Osteoblast (primary cell): ENCODE data around the gene ADCY4. TPM values are rescaled to one million over a fixed set of nuclear protein-coding genes. Genes with fewer than 3 reads are reported as not detected.

ENCODE experiments used
- DNase-seq: peaks from one replicate; pipeline ENCODE4 v3.0.0; 2011; ENCODE audit warnings: low spot score, mixed read lengths; ENCODE audit not compliant: insufficient read length; ENCODE audit errors: missing footprints
- H2AFZ ChIP-seq: 2 replicates; pipeline ENCODE4 v1.6.0; 2011; ENCODE audit warnings: mild to moderate bottlenecking, low read length
- H3K27ac ChIP-seq: 2 replicates; pipeline ENCODE4 v1.5.1; 2011; ENCODE audit warnings: mild to moderate bottlenecking, low read depth, low read length, moderate library complexity
- H3K27me3 ChIP-seq: 2 replicates; pipeline ENCODE4 v1.6.0; 2012; ENCODE audit warnings: mild to moderate bottlenecking, control low read depth, inconsistent platforms, low read length, moderate library complexity; ENCODE audit not compliant: insufficient read depth
- H3K36me3 ChIP-seq: 2 replicates; pipeline ENCODE4 v1.5.1; 2011; ENCODE audit warnings: mild to moderate bottlenecking, low read length, control low read depth, moderate library complexity; ENCODE audit not compliant: insufficient read depth
- H3K4me1 ChIP-seq: 2 replicates; pipeline ENCODE4 v1.5.1; 2011; ENCODE audit warnings: mild to moderate bottlenecking, low read length, control low read depth, moderate library complexity; ENCODE audit not compliant: insufficient read depth
- H3K4me2 ChIP-seq: 2 replicates; pipeline ENCODE4 v1.6.0; 2011; ENCODE audit warnings: mild to moderate bottlenecking, low read length; ENCODE audit not compliant: insufficient read depth
- H3K4me3 ChIP-seq: fragments of 200-600 bp; sonication (generic); 3 replicates; pipeline ENCODE4 v1.5.1; 2012; ENCODE audit warnings: mild to moderate bottlenecking, low read length, inconsistent platforms; ENCODE audit not compliant: insufficient read depth
- H3K79me2 ChIP-seq: 2 replicates; pipeline ENCODE4 v1.6.0; 2012; ENCODE audit warnings: mild to moderate bottlenecking, low read length, control low read depth, inconsistent platforms; ENCODE audit not compliant: insufficient read depth
- H3K9me3 ChIP-seq: 2 replicates; pipeline ENCODE4 v1.5.1; 2011; ENCODE audit warnings: low read depth, low read length, control low read depth
- H4K20me1 ChIP-seq: 2 replicates; pipeline ENCODE4 v1.6.0; 2012; ENCODE audit warnings: mild to moderate bottlenecking, low read length, control low read depth; ENCODE audit not compliant: insufficient read depth
- total RNA-seq: library from RNA; depleted of rRNA; stranded (reverse); fragments of >200 nt; gene quantifications from 2 replicates; pipeline ENCODE4 v1.2.3, GENCODE V29; 2012
- TF ChIP-seq, protein P1 (sequence below): IDR thresholded peaks from 2 replicates; pipeline ENCODE4 v1.5.1; 2011; ENCODE audit warnings: mild to moderate bottlenecking, low read depth, low read length, moderate library complexity; ENCODE audit errors: extremely low read depth

The ADCY4 gene
- total RNA-seq, 1 donor, result 18.8 TPM

DNA sequence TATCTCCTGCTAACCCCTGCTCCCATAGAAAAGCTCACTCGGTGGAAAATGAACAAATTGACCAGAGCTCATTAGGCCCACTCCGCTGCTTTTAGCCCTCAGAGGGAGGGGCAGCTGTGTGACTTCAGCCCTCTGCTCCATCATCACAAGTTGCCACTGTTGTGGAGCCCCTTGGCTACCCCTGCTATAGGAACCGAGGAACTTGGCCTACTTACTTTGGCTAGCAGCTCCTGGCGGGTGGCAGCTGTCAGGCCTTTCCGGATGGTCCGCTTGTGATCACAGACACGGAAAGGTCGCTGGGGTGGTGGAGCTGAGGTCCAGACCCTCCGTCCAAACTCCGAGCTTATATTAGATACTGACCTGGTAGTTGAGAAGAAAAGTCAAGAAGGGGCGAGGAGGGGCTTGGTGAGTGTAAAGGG is 27.7 kb downstream of the ADCY4 start:
- H3K4me2 ChIP-seq, result no peak overlapping the region
- H3K4me3 ChIP-seq, result no peak overlapping the region
- H3K27ac ChIP-seq, result no peak overlapping the region
- DNase-seq, result no peak
- no peaks in the 10 kb centered on the region for H4K20me1 ChIP-seq
- H2AFZ ChIP-seq, result no peak overlapping the region
- TF ChIP-seq, protein P1, sequence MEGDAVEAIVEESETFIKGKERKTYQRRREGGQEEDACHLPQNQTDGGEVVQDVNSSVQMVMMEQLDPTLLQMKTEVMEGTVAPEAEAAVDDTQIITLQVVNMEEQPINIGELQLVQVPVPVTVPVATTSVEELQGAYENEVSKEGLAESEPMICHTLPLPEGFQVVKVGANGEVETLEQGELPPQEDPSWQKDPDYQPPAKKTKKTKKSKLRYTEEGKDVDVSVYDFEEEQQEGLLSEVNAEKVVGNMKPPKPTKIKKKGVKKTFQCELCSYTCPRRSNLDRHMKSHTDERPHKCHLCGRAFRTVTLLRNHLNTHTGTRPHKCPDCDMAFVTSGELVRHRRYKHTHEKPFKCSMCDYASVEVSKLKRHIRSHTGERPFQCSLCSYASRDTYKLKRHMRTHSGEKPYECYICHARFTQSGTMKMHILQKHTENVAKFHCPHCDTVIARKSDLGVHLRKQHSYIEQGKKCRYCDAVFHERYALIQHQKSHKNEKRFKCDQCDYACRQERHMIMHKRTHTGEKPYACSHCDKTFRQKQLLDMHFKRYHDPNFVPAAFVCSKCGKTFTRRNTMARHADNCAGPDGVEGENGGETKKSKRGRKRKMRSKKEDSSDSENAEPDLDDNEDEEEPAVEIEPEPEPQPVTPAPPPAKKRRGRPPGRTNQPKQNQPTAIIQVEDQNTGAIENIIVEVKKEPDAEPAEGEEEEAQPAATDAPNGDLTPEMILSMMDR, result no peak
- H3K36me3 ChIP-seq, result peaks cover 38% of the 10 kb centered on the region
- no peaks in the 10 kb centered on the region for H3K9me3 ChIP-seq
- no peaks in the 10 kb centered on the region for H3K27me3 ChIP-seq
- no peaks in the 10 kb centered on the region for H3K79me2 ChIP-seq
- H3K4me1 ChIP-seq, result peaks cover 15% of the 10 kb centered on the region

DNA sequence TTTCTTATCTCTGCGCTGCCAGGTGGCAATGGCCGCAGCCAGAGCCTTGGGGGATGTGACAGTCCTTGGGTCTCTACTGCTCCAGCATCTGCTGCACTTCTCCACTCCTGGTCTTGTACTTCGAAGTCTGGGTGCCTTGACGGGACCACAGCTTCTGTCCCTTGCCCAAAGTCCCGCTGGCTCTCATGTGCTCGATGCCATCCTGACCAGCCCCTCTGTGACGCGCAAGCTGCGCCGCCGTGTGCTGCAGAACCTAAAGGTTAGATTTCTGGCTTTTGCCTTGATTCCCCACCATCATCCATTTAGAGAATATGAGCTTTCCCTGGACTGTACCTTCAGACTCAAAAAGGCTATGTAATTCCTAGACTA is 30.9 kb downstream of the ADCY4 start:
- no peak for DNase-seq
- no peak overlapping the region for H3K4me2 ChIP-seq
- peaks cover 46% of the 10 kb centered on the region for H3K36me3 ChIP-seq
- no peak overlapping the region for H2AFZ ChIP-seq
- peaks cover 13% of the 10 kb centered on the region for H3K4me1 ChIP-seq
- no peak overlapping the region for H3K27ac ChIP-seq
- TF ChIP-seq, protein P1, result no peak
- H3K79me2 ChIP-seq, result peaks cover 18% of the 10 kb centered on the region
- peaks cover 2% of the 10 kb centered on the region for H4K20me1 ChIP-seq
- no peaks in the 10 kb centered on the region for H3K9me3 ChIP-seq
- no peaks in the 10 kb centered on the region for H3K27me3 ChIP-seq
- H3K4me3 ChIP-seq, result no peak overlapping the region

DNA sequence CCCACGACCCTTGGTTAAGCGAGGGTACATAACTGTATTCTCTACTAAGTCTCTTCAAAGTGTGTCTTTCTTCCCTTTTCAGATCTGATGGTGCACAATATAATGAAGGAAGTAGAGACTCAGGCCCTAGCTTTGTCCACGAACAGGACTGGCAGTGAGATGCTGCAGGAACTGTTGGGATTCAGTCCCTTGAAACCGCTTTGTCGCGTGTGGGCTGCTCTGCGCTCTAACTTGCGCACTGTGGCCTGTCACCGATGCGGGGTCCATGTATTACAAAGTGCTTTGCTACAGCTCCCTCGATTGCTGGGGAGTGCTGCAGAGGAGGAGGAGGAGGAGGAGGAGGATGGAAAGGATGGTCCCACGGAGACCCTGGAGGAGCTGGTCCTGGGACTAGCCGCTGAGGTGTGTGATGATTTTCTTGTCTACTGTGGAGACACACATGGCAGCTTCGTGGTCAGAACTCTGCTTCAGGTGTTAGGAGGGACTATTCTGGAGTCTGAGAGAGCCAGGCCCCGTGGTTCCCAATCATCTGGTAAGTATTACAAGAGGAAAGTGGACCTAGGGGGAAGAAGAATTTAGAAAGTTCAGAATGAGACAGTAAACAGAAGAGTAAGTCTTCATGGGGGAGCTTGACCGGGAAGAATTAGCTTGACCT is 34.4 kb downstream of the ADCY4 start:
- TF ChIP-seq, protein P1, result no peak
- DNase-seq, result peak; percentile 65
- peaks cover 2% of the 10 kb centered on the region for H4K20me1 ChIP-seq
- peaks cover 49% of the 10 kb centered on the region for H3K36me3 ChIP-seq
- peaks cover 18% of the 10 kb centered on the region for H3K79me2 ChIP-seq
- peak overlapping the region; percentile 87 for H3K4me3 ChIP-seq
- peaks cover 21% of the 10 kb centered on the region for H3K4me1 ChIP-seq
- H2AFZ ChIP-seq, result peak overlapping the region; percentile 93
- H3K4me2 ChIP-seq, result peak overlapping the region; percentile 95
- H3K27ac ChIP-seq, result peak overlapping the region; percentile 55
- H3K27me3 ChIP-seq, result no peaks in the 10 kb centered on the region
- H3K9me3 ChIP-seq, result no peaks in the 10 kb centered on the region

DNA sequence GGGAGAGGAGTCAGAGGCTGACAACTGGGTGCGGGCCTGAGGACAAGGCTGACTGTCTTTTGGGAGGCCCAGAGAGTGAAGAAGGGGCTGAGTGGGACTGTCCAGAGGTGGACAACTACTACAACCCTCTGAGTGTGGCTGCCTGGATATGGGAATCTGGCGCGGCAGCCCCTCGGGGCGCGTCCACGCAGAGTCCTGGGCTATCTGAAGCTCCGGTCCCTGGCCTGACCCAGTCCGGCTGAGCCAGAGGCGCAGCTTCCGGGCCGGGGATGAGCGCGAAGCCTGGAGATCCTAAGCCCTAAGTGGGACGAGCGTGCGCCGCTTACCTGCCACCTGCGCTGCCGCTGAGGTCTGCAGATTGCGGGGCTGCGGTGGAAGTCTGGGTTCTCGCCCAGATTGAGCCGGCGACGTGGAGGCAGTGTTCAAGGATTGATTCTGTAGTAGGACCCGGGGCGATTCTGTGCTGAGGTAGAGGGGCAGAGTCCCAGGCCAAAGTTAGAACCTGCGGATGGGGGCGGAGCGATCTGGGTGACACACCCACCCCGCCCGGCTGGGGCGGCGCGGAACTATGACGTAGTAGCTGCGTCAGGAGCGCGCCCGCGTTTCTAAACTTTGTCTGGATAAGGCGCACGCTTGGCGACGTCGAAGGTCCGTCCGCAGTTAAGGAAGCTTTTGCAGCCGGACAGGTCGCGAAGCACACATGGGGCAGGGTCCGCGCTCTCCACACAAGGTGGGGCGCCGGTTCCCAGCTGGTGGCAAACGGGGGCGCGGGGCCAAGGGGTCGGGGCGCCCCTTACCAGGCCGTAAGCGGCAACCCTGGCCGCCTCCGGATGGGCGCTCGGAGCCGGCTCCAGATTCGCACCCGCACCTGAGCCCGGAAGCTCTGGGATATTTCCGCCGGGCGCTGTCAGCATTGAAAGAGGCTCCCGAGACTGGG is 35.3 kb downstream of the ADCY4 start, which contains the start of the genes DHRS1 and NOP9:
Gene DHRS1 (minus strand): TSS at position 526 of the 937 bp plus-strand sequence. CDS start 674 bp downstream, outside the sequence.
Gene NOP9 (plus strand): TSS at position 596 of the 937 bp plus-strand sequence. CDS start 105 bp downstream, at position 701.
- Histone ChIP-seq H3K36me3 (peaks cover 43% of the 10 kb centered on the region), H3K9me3 (no peaks in the 10 kb centered on the region), H4K20me1 (peaks cover 2% of the 10 kb centered on the region), H2AFZ (peak within 1 kb of the TSS; percentile 93), H3K27ac (peak within 1 kb of the TSS; percentile 76), H3K79me2 (peaks cover 18% of the 10 kb centered on the region), H3K4me1 (peaks cover 21% of the 10 kb centered on the region), H3K4me3 (peak within 1 kb of the TSS; percentile 87), H3K27me3 (no peaks in the 10 kb centered on the region), H3K4me2 (peak within 1 kb of the TSS; percentile 95)
- peak; percentile 99 for DNase-seq
- TF ChIP-seq, protein P1, result no peak
